Measurements from ENCODE around the gene ARCN1.
A peak's percentile ranks its signal among the peaks of the same experiment; 100 is the strongest.

- TF ChIP-seq, protein P1, sequence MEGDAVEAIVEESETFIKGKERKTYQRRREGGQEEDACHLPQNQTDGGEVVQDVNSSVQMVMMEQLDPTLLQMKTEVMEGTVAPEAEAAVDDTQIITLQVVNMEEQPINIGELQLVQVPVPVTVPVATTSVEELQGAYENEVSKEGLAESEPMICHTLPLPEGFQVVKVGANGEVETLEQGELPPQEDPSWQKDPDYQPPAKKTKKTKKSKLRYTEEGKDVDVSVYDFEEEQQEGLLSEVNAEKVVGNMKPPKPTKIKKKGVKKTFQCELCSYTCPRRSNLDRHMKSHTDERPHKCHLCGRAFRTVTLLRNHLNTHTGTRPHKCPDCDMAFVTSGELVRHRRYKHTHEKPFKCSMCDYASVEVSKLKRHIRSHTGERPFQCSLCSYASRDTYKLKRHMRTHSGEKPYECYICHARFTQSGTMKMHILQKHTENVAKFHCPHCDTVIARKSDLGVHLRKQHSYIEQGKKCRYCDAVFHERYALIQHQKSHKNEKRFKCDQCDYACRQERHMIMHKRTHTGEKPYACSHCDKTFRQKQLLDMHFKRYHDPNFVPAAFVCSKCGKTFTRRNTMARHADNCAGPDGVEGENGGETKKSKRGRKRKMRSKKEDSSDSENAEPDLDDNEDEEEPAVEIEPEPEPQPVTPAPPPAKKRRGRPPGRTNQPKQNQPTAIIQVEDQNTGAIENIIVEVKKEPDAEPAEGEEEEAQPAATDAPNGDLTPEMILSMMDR (IDR thresholded peaks at IDR 0.05 in 4 of 5, conservative IDR thresholded peaks at IDR 0.05 in 1 of 5): no peak
- TF ChIP-seq POLR2A (IDR thresholded peaks at IDR 0.05): peak; percentile 71 to 76
Observed at GRCh38 chr11:118622376-118623268, 50.4 kb downstream of the ARCN1 start.
